HG03039 (cell line): ENCODE results near the gene R3HDM1.

Source experiments
- ATAC-seq: cut with Tn5 transposase; IDR thresholded peaks from one replicate; pipeline ENCODE4 v1.9.1; 2021; ENCODE audit warnings: mild to moderate bottlenecking, moderate library complexity; ENCODE audit not compliant: unreplicated experiment

The R3HDM1 gene

GRCh38 chr2:135773917-135774316 lies 242.6 kb downstream of the R3HDM1 start:
- ATAC-seq, result no peak
